Activated T-helper 1 cell treated with anti-CD3 and anti-CD28 coated beads, Interleukin-2, amount 50 U/mL, for 16 hours (primary cell): ENCODE measurements around the gene LEPR.
"Not testable (repeated sequence)": the region's sequence is repeated elsewhere in the genome, so short reads cannot be mapped to it uniquely, and the experiment has no call there.

Experiments used
- DNase-seq, 2 donors: peaks; one replicate each; pipeline ENCODE4 v3.0.0-alpha.2; 2020; ENCODE audit warnings: low read depth in 1 of 2, low spot score in 1 of 2

LEPR gene

GRCh38 chr1:65420590-65421350 is at the start of gene LEPR, which contains the start of gene LEPROT:
Gene LEPR (plus strand): TSS chr1:65420668. CDS start chr1:65565566, 144,898 bp downstream.
Gene LEPROT (plus strand): TSS chr1:65420668. CDS start chr1:65420725, 57 bp downstream.
- peak in 1 of 2 donors; percentile 7 for DNase-seq

- DNase-seq: no peak
These were observed 48.9 kb upstream of the LEPR start for GRCh38 chr1:65371544-65371943.

- DNase-seq: no peak
These were observed 47.9 kb upstream of the LEPR start for GRCh38 chr1:65372557-65372956.

GRCh38 chr1:65377496-65378246 is 42.8 kb upstream of the LEPR start:
- DNase-seq: no peak

- DNase-seq: no peak
These were observed 42.1 kb upstream of the LEPR start for GRCh38 chr1:65378247-65378946.

GRCh38 chr1:65384426-65384825 is 36.0 kb upstream of the LEPR start:
- DNase-seq: not testable (repeated sequence)

- no peak for DNase-seq
These were observed 34.0 kb upstream of the LEPR start for GRCh38 chr1:65386439-65386838.

- DNase-seq: no peak
These were observed 32.6 kb upstream of the LEPR start for GRCh38 chr1:65387821-65388220.

GRCh38 chr1:65388908-65389695 is 31.4 kb upstream of the LEPR start:
- no peak for DNase-seq

GRCh38 chr1:65392497-65392896 is 28.0 kb upstream of the LEPR start:
- no peak for DNase-seq

GRCh38 chr1:65393347-65393746 is 27.1 kb upstream of the LEPR start:
- DNase-seq: peak in 1 of 2 donors; percentile 4

- no peak for DNase-seq
These were observed 26.5 kb upstream of the LEPR start for GRCh38 chr1:65393928-65394327.

- DNase-seq: no peak
These were observed 24.4 kb upstream of the LEPR start for GRCh38 chr1:65395887-65396612.

- DNase-seq: no peak
These were observed 22.4 kb upstream of the LEPR start for GRCh38 chr1:65398083-65398482.

GRCh38 chr1:65399003-65399402 is 21.5 kb upstream of the LEPR start:
- no peak for DNase-seq

- DNase-seq: no peak
These were observed 18.9 kb upstream of the LEPR start for GRCh38 chr1:65401612-65402011.

GRCh38 chr1:65404941-65405340 is 15.5 kb upstream of the LEPR start:
- no peak for DNase-seq

GRCh38 chr1:65407877-65408276 is 12.6 kb upstream of the LEPR start:
- no peak for DNase-seq

GRCh38 chr1:65409314-65409713 is 11.2 kb upstream of the LEPR start:
- no peak for DNase-seq

- DNase-seq: no peak
These were observed 10.6 kb upstream of the LEPR start for GRCh38 chr1:65409816-65410326.
